Liver (tissue), 9 donors: ENCODE data around the gene DIP2C. TPM values are rescaled to one million over a fixed set of nuclear protein-coding genes. Genes with fewer than 3 reads are reported as not detected.

Experiments used
- DNase-seq: peaks from one replicate; pipeline ENCODE4 v3.0.0-alpha.2; 2017; ENCODE audit warnings: low spot score
- H3K27ac ChIP-seq, 2 donors: one replicate each; pipeline ENCODE4 v1.7.0; 2013; ENCODE audit warnings: inconsistent platforms in 2 of 2, low read length in 2 of 2, control low read depth in 1 of 2, low read depth in 1 of 2, mild to moderate bottlenecking in 1 of 2
- H3K27me3 ChIP-seq, 4 donors: one replicate each; pipeline versions ENCODE4 v1.6.1 to v1.7.0; 2013; ENCODE audit warnings: low read length in 3 of 4, inconsistent platforms in 1 of 4, mild to moderate bottlenecking in 1 of 4, moderate library complexity in 1 of 4; ENCODE audit not compliant: control insufficient read depth in 4 of 4, insufficient read depth in 4 of 4
- H3K36me3 ChIP-seq, 4 donors: one replicate each; pipeline versions ENCODE4 v1.6.1 to v1.7.0; 2013; ENCODE audit warnings: low read length in 3 of 4, mild to moderate bottlenecking in 3 of 4, low read depth in 1 of 4, moderate library complexity in 1 of 4; ENCODE audit not compliant: control insufficient read depth in 4 of 4, insufficient read depth in 3 of 4
- H3K4me1 ChIP-seq, 4 donors: one replicate each; pipeline versions ENCODE4 v1.6.1 to v1.7.0; 2013; ENCODE audit warnings: low read length in 3 of 4, mild to moderate bottlenecking in 3 of 4, moderate library complexity in 1 of 4; ENCODE audit not compliant: control insufficient read depth in 4 of 4, insufficient read depth in 4 of 4
- H3K4me3 ChIP-seq, 3 donors: one replicate each; pipeline versions ENCODE4 v1.6.1 to v1.7.0; 2013; ENCODE audit warnings: low read length in 3 of 3, control low read depth in 1 of 3, low read depth in 1 of 3, mild to moderate bottlenecking in 1 of 3
- H3K9ac ChIP-seq, 2 donors: one replicate each; pipeline ENCODE4 v1.7.0; 2013; ENCODE audit warnings: low read length in 2 of 2, mild to moderate bottlenecking in 2 of 2, moderate library complexity in 2 of 2, control low read depth in 1 of 2, low read depth in 1 of 2
- H3K9me3 ChIP-seq, 4 donors: one replicate each; pipeline versions ENCODE4 v1.6.1 to v1.7.0; 2013; ENCODE audit warnings: low read length in 3 of 4; ENCODE audit not compliant: control insufficient read depth in 4 of 4
- EGR1 ChIP-seq, 2 donors: IDR thresholded peaks; 2 replicates each; pipeline ENCODE4 v1.6.1; 2016 to 2018; ENCODE audit warnings: antibody characterized with exemption in 2 of 2, low read depth in 2 of 2
- FOXA1 ChIP-seq: IDR thresholded peaks from 2 replicates; pipeline ENCODE4 v1.6.1; 2016; ENCODE audit warnings: antibody characterized with exemption
- FOXA2 ChIP-seq: IDR thresholded peaks from 2 replicates; pipeline ENCODE4 v1.6.1; 2016; ENCODE audit warnings: antibody characterized with exemption
- GABPA ChIP-seq, 2 donors: IDR thresholded peaks in 1 of 2; conservative IDR thresholded peaks in 1 of 2; 2 replicates each; pipeline ENCODE4 v1.6.1; 2016; ENCODE audit warnings: antibody characterized with exemption in 2 of 2, mild to moderate bottlenecking in 1 of 2, moderate library complexity in 1 of 2
- HNF4A ChIP-seq, 2 donors: conservative IDR thresholded peaks; 2 replicates each; pipeline ENCODE4 v1.6.1; 2016; ENCODE audit warnings: antibody characterized with exemption in 2 of 2, mild to moderate bottlenecking in 2 of 2
- HNF4G ChIP-seq: IDR thresholded peaks from 2 replicates; pipeline ENCODE4 v1.6.1; 2016; ENCODE audit warnings: antibody characterized with exemption
- JUND ChIP-seq, 2 donors: IDR thresholded peaks; 2 replicates each; pipeline ENCODE4 v1.6.1; 2016; ENCODE audit warnings: antibody characterized with exemption in 2 of 2
- NR2F2 ChIP-seq: IDR thresholded peaks from 2 replicates; pipeline ENCODE4 v1.6.1; 2016; ENCODE audit warnings: antibody characterized with exemption
- RAD21 ChIP-seq, 2 donors: IDR thresholded peaks; 2 replicates each; pipeline ENCODE4 v1.6.1; 2016; ENCODE audit warnings: antibody characterized with exemption in 2 of 2, mild to moderate bottlenecking in 2 of 2
- RXRA ChIP-seq, 2 donors: IDR thresholded peaks; 2 replicates each; pipeline ENCODE4 v1.6.1; 2017 to 2018; ENCODE audit warnings: antibody characterized with exemption in 2 of 2, mild to moderate bottlenecking in 1 of 2
- SP1 ChIP-seq: IDR thresholded peaks from 2 replicates; pipeline ENCODE4 v1.6.1; 2018; ENCODE audit warnings: antibody characterized with exemption, mild to moderate bottlenecking
- TAF1 ChIP-seq: conservative IDR thresholded peaks from 2 replicates; pipeline ENCODE4 v1.6.1; 2016; ENCODE audit warnings: antibody characterized with exemption, mild to moderate bottlenecking
- YY1 ChIP-seq: IDR thresholded peaks from 2 replicates; pipeline ENCODE4 v1.6.1; 2016; ENCODE audit warnings: antibody characterized with exemption, mild to moderate bottlenecking
- WGBS: extraction: QIAGEN DNeasy Blood & Tissue Kit; methylation state at CpG from one replicate; pipeline ENCODE4 v1.1.7; 2013; 5-methylcytosine and 5-hydroxymethylcytosine counted together
- polyA plus RNA-seq, 2 donors: library from polyadenylated mRNA; stranded (reverse) in 1 of 2; unstranded in 1 of 2; fragments of 200-250 nt in 1 of 2; fragments of >200 nt in 1 of 2; fragmentation: Nextera tagmentation in 1 of 2; extraction: Ambion mirVana in 1 of 2; gene quantifications; one replicate each; pipeline versions ENCODE4 v1.2.1 to v1.2.3, GENCODE V29; 2013 to 2015
- total RNA-seq, 2 donors: library from RNA; depleted of rRNA; stranded (reverse); fragments of >200 nt; gene quantifications; one replicate each; pipeline ENCODE4 v1.2.3, GENCODE V29; 2014
- TF ChIP-seq, protein P1 (sequence below): fragments of 150-350 bp; IDR thresholded peaks from 2 replicates; pipeline ENCODE4 v1.5.1; 2017; ENCODE audit warnings: improper control_type of control experiment, low read depth, low read length; ENCODE audit not compliant: missing input control
- TF ChIP-seq, protein P2 (sequence below): IDR thresholded peaks from 2 replicates; pipeline ENCODE4 v1.6.1; 2016; ENCODE audit warnings: antibody characterized with exemption
- TF ChIP-seq, protein P3 (sequence below): IDR thresholded peaks from 2 replicates; pipeline ENCODE4 v1.6.1; 2016; ENCODE audit warnings: antibody characterized with exemption, mild to moderate bottlenecking
- TF ChIP-seq, protein P4 (sequence below): IDR thresholded peaks from 2 replicates; pipeline ENCODE4 v1.6.1; 2016; ENCODE audit warnings: antibody characterized with exemption
- TF ChIP-seq, protein P5 (sequence below): IDR thresholded peaks from 2 replicates; pipeline ENCODE4 v1.6.1; 2016; ENCODE audit warnings: antibody characterized with exemption
- donor health status: healthy.
- donor health status: healthy.
- donor health status: healthy.
- donor health status: healthy.
- donor health status: healthy.

The DIP2C gene
- total and polyA plus RNA-seq, 4 donors, result 4.2 to 12.2 (median 5.7) TPM

DNA sequence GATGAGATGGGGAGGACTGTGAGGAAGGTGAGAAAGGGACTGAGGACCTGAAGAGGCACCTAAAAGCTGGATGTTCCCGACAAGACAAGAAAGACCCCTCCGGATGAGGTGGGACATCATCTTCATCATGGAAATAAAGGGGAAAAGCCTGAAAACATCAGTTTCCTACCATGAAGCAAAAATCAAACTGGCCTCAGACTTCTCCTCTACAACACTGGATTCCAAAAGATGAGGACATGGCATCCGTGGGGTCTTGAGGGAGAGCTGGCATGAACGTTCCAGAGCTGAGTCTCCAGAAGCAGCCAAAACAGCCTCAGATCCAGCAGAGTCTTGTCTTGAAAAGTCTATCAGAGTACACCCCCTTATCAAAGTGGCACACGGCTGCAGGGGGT, 44.5 kb downstream of the DIP2C start:
- Histone ChIP-seq H3K9me3 (peaks cover 0 to 8% (median 3%) of the 10 kb centered on the region in 4 donors), H3K27me3 (no peaks in the 10 kb centered on the region), H3K4me3 (no peak overlapping the region), H3K27ac (no peak overlapping the region), H3K36me3 (no peaks in the 10 kb centered on the region), H3K4me1 (no peaks in the 10 kb centered on the region), H3K9ac (no peak overlapping the region)
- WGBS, result 98% methylated on average over 5 of the region's 5 CpGs
- DNase-seq, result no peak
- TF ChIP-seq SP1 (no peak), HNF4A (conservative IDR thresholded peaks at IDR 0.05) (no peak), TAF1 (no peak), FOXA2 (no peak), RAD21 (IDR thresholded peaks at IDR 0.05) (no peak), NR2F2 (no peak), YY1 (no peak), HNF4G (no peak), RXRA (IDR thresholded peaks at IDR 0.05) (no peak), GABPA (IDR thresholded peaks at IDR 0.05 in 1 of 2, conservative IDR thresholded peaks at IDR 0.05 in 1 of 2) (no peak), JUND (IDR thresholded peaks at IDR 0.05) (no peak), FOXA1 (no peak), EGR1 (IDR thresholded peaks at IDR 0.05; ENCODE audit: low read depth in 2 of 2) (no peak)
- TF ChIP-seq, protein P1, sequence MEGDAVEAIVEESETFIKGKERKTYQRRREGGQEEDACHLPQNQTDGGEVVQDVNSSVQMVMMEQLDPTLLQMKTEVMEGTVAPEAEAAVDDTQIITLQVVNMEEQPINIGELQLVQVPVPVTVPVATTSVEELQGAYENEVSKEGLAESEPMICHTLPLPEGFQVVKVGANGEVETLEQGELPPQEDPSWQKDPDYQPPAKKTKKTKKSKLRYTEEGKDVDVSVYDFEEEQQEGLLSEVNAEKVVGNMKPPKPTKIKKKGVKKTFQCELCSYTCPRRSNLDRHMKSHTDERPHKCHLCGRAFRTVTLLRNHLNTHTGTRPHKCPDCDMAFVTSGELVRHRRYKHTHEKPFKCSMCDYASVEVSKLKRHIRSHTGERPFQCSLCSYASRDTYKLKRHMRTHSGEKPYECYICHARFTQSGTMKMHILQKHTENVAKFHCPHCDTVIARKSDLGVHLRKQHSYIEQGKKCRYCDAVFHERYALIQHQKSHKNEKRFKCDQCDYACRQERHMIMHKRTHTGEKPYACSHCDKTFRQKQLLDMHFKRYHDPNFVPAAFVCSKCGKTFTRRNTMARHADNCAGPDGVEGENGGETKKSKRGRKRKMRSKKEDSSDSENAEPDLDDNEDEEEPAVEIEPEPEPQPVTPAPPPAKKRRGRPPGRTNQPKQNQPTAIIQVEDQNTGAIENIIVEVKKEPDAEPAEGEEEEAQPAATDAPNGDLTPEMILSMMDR, result no peak
- TF ChIP-seq, protein P2, sequence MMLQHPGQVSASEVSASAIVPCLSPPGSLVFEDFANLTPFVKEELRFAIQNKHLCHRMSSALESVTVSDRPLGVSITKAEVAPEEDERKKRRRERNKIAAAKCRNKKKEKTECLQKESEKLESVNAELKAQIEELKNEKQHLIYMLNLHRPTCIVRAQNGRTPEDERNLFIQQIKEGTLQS, result no peak
- TF ChIP-seq, protein P3, sequence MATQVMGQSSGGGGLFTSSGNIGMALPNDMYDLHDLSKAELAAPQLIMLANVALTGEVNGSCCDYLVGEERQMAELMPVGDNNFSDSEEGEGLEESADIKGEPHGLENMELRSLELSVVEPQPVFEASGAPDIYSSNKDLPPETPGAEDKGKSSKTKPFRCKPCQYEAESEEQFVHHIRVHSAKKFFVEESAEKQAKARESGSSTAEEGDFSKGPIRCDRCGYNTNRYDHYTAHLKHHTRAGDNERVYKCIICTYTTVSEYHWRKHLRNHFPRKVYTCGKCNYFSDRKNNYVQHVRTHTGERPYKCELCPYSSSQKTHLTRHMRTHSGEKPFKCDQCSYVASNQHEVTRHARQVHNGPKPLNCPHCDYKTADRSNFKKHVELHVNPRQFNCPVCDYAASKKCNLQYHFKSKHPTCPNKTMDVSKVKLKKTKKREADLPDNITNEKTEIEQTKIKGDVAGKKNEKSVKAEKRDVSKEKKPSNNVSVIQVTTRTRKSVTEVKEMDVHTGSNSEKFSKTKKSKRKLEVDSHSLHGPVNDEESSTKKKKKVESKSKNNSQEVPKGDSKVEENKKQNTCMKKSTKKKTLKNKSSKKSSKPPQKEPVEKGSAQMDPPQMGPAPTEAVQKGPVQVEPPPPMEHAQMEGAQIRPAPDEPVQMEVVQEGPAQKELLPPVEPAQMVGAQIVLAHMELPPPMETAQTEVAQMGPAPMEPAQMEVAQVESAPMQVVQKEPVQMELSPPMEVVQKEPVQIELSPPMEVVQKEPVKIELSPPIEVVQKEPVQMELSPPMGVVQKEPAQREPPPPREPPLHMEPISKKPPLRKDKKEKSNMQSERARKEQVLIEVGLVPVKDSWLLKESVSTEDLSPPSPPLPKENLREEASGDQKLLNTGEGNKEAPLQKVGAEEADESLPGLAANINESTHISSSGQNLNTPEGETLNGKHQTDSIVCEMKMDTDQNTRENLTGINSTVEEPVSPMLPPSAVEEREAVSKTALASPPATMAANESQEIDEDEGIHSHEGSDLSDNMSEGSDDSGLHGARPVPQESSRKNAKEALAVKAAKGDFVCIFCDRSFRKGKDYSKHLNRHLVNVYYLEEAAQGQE, result no peak
- TF ChIP-seq, protein P4, sequence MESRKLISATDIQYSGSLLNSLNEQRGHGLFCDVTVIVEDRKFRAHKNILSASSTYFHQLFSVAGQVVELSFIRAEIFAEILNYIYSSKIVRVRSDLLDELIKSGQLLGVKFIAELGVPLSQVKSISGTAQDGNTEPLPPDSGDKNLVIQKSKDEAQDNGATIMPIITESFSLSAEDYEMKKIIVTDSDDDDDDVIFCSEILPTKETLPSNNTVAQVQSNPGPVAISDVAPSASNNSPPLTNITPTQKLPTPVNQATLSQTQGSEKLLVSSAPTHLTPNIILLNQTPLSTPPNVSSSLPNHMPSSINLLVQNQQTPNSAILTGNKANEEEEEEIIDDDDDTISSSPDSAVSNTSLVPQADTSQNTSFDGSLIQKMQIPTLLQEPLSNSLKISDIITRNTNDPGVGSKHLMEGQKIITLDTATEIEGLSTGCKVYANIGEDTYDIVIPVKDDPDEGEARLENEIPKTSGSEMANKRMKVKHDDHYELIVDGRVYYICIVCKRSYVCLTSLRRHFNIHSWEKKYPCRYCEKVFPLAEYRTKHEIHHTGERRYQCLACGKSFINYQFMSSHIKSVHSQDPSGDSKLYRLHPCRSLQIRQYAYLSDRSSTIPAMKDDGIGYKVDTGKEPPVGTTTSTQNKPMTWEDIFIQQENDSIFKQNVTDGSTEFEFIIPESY, result no peak
- TF ChIP-seq, protein P5, sequence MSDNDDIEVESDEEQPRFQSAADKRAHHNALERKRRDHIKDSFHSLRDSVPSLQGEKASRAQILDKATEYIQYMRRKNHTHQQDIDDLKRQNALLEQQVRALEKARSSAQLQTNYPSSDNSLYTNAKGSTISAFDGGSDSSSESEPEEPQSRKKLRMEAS, result no peak
